Measurements from ENCODE around the gene FAM168A.

The FAM168A gene

DNA sequence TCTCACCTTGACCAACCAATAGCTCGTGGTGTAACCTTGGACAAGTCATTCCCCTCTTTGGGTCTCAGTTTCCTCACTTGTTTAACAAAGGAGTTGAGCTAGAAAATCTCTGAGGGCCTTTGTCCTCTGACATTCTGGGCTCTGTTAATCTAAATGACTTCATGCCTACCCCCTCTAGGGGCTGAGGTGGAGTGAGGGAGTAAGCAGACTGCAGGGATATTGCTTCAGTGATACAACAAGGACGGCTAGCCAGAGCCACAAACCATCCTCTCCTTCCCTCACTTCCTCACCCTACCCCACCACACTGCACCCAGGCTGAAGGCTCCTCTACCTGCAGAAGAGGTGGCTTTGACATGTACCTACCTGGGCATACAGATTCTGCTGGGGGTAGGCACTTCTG is 186.9 kb downstream of the FAM168A start:
- Histone ChIP-seq H3K4me3 (replicated peaks; ENCODE audit: low read depth, low read length) (no peak overlapping the region), H3K36me3 (ENCODE audit: control insufficient read depth, insufficient read depth, low read length) (peaks cover 14% of the 10 kb centered on the region), H3K27me3 (replicated peaks; ENCODE audit: control insufficient read depth, insufficient read depth, low read length) (no peaks in the 10 kb centered on the region)
- no peak for DNase-seq (ENCODE audit: extremely low read depth, insufficient read length)
- TF ChIP-seq, protein P1, sequence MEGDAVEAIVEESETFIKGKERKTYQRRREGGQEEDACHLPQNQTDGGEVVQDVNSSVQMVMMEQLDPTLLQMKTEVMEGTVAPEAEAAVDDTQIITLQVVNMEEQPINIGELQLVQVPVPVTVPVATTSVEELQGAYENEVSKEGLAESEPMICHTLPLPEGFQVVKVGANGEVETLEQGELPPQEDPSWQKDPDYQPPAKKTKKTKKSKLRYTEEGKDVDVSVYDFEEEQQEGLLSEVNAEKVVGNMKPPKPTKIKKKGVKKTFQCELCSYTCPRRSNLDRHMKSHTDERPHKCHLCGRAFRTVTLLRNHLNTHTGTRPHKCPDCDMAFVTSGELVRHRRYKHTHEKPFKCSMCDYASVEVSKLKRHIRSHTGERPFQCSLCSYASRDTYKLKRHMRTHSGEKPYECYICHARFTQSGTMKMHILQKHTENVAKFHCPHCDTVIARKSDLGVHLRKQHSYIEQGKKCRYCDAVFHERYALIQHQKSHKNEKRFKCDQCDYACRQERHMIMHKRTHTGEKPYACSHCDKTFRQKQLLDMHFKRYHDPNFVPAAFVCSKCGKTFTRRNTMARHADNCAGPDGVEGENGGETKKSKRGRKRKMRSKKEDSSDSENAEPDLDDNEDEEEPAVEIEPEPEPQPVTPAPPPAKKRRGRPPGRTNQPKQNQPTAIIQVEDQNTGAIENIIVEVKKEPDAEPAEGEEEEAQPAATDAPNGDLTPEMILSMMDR (IDR thresholded peaks at IDR 0.05; ENCODE audit: insufficient read depth, low read length, poor library complexity, severe bottlenecking) = no peak

DNA sequence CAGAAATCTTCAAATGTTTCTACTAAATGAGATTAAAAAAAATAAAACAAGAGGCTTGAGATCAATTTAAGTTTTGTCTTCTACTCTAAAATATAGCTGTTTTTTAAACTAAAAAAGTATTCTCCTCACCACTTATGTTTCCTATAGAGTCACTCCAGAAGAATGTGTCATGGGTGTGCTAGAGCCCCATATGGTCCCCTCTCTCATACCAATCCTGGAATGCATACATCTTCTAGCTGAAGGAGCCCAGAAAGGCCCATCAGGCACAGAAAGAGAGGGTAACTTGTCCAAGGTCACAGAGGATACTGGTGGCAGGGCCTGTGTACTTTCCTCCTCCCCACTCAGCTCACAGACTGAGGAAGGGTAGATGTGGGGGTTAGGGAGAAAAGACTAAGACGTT is 187.3 kb downstream of the FAM168A start:
- TF ChIP-seq, protein P1 (IDR thresholded peaks at IDR 0.05; ENCODE audit: insufficient read depth, low read length, poor library complexity, severe bottlenecking) = no peak
- peaks cover 16% of the 10 kb centered on the region for H3K36me3 ChIP-seq (ENCODE audit: control insufficient read depth, insufficient read depth, low read length)
- H3K4me3 ChIP-seq (replicated peaks; ENCODE audit: low read depth, low read length) = no peak overlapping the region
- no peaks in the 10 kb centered on the region for H3K27me3 ChIP-seq (replicated peaks; ENCODE audit: control insufficient read depth, insufficient read depth, low read length)
- DNase-seq (ENCODE audit: extremely low read depth, insufficient read length) = no peak

DNA sequence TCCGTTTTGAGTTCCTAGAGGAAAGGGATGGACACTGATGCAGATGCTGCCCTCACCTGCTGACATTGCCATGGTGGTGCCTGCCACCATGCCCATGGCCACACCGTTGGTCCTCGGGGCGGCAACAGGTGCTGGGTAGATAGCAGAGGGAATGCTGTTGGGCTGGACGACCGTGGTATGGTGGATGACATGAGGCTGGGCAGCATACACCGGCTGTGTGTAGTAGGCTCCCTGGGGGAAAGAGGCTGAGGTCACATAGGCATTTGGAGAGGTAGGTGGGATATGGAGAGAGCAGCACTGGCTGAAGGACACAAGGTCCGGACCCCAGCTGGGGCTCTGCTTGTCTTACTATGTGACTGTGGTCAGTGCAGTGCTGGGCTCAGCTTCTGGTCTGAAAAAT is 188.5 kb downstream of the FAM168A start:
- no peak for DNase-seq (ENCODE audit: extremely low read depth, insufficient read length)
- peaks cover 23% of the 10 kb centered on the region for H3K36me3 ChIP-seq (ENCODE audit: control insufficient read depth, insufficient read depth, low read length)
- H3K4me3 ChIP-seq (replicated peaks; ENCODE audit: low read depth, low read length) = no peak overlapping the region
- TF ChIP-seq, protein P1 (IDR thresholded peaks at IDR 0.05; ENCODE audit: insufficient read depth, low read length, poor library complexity, severe bottlenecking) = no peak
- H3K27me3 ChIP-seq (replicated peaks; ENCODE audit: control insufficient read depth, insufficient read depth, low read length) = no peaks in the 10 kb centered on the region

DNA sequence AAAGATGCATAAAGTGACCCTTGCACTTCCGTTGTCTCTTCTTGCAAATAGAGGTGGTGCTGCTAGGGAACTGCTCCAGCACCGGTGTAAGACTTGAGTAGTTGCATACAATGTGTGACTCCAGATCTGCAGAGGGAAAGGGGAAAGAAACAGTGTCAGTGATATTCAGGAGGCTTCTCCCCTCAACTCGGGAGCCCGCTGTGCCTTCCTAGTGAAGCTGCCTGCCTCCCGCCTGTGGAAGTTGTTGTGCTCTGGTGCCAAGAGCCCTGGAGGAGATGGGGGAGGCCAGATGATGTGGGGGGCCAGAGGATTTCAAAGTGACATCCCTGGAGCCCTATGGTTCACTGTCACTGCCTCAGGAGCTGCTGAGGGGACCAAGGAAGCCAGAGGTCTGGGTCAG is 191.3 kb downstream of the FAM168A start:
- H3K27me3 ChIP-seq (replicated peaks; ENCODE audit: control insufficient read depth, insufficient read depth, low read length) = no peaks in the 10 kb centered on the region
- no peak overlapping the region for H3K4me3 ChIP-seq (replicated peaks; ENCODE audit: low read depth, low read length)
- TF ChIP-seq, protein P1 (IDR thresholded peaks at IDR 0.05; ENCODE audit: insufficient read depth, low read length, poor library complexity, severe bottlenecking) = no peak
- peaks cover 28% of the 10 kb centered on the region for H3K36me3 ChIP-seq (ENCODE audit: control insufficient read depth, insufficient read depth, low read length)
- no peak for DNase-seq (ENCODE audit: extremely low read depth, insufficient read length)

DNA sequence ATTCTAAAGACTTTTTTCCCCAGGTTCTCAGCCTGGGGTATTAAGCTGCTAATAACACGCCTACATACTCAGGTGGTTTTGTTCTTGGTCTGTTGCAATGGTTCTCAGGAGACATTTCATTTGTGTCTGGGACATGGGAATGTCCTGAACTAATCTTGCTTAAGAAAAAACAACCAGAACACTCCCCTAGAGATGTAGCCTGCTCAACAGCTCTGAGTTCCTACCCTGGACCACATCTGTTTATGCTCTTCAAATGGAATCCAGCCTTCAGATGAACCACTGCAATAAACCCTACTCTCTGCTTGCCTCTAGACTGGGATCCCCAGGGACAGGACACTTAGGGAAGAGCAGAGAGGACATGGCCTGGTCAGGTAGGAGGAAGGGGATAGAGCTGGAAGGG is 191.8 kb downstream of the FAM168A start:
- DNase-seq (ENCODE audit: extremely low read depth, insufficient read length) = no peak
- H3K36me3 ChIP-seq (ENCODE audit: control insufficient read depth, insufficient read depth, low read length) = peaks cover 29% of the 10 kb centered on the region
- H3K4me3 ChIP-seq (replicated peaks; ENCODE audit: low read depth, low read length) = no peak overlapping the region
- TF ChIP-seq, protein P1 (IDR thresholded peaks at IDR 0.05; ENCODE audit: insufficient read depth, low read length, poor library complexity, severe bottlenecking) = no peak
- H3K27me3 ChIP-seq (replicated peaks; ENCODE audit: control insufficient read depth, insufficient read depth, low read length) = no peaks in the 10 kb centered on the region

DNA sequence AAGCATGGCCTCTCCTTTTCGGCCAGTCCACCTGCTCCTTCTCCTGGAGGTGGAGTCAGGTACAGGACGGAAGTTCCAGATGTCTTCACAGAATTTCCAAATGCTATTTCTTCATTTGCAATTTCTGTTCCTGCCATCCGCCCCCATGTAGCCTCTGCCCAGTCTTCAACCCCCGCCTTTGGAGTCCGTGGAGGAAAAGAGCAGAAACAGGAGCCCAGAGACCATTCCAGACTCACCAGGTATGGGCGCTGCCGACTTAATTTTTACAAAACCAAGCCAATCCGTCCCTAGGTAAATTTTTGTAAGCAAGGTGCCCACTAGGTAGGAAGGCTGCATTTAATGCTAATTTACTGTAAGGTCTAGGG is 192.8 kb downstream of the FAM168A start:
- Histone ChIP-seq H3K4me3 (replicated peaks; ENCODE audit: low read depth, low read length) (no peak overlapping the region), H3K36me3 (ENCODE audit: control insufficient read depth, insufficient read depth, low read length) (peaks cover 32% of the 10 kb centered on the region), H3K27me3 (replicated peaks; ENCODE audit: control insufficient read depth, insufficient read depth, low read length) (no peaks in the 10 kb centered on the region)
- TF ChIP-seq, protein P1 (IDR thresholded peaks at IDR 0.05; ENCODE audit: insufficient read depth, low read length, poor library complexity, severe bottlenecking) = no peak
- no peak for DNase-seq (ENCODE audit: extremely low read depth, insufficient read length)

Data from GM06990 (cell line).